ENCODE results near the gene SZRD1. TPM values are rescaled to one million over a fixed set of nuclear protein-coding genes. Genes with fewer than 3 reads are reported as not detected.

Gene SZRD1
- total and polyA plus RNA-seq, 2 of the 4 experiments (the other 2 are of a cell fraction), result 119 to 149 TPM

GRCh38 chr1:16380868-16381267 is 13.8 kb downstream of the SZRD1 start:
- no peak overlapping the region for H2AFZ ChIP-seq (replicated peaks; ENCODE audit: low read length, poor library complexity)
- no peak overlapping the region for H3K9ac ChIP-seq (ENCODE audit: low read depth, low read length)
- no peak overlapping the region for H2BK5ac ChIP-seq (ENCODE audit: low read depth, low read length, poor library complexity, severe bottlenecking)
- no peak overlapping the region for H3K27ac ChIP-seq (ENCODE audit: insufficient read depth, low read length)
- TF ChIP-seq ELK1 (IDR thresholded peaks at IDR 0.05; ENCODE audit: borderline replicate concordance, low read depth, low read length), result no peak
- no peak for TF ChIP-seq CTCF (conservative IDR thresholded peaks at IDR 0.05; ENCODE audit: low read depth, low read length)
- no peak for TF ChIP-seq CEBPB (IDR thresholded peaks at IDR 0.05; ENCODE audit: low read depth, low read length)
- no peak for TF ChIP-seq MAFK (IDR thresholded peaks at IDR 0.05; ENCODE audit: low read depth, low read length)
- no TSS peak for BruUV-seq (replicated peaks)
- peaks cover 13 to 67% of the 10 kb centered on the region in 2 experiments for H3K79me1 ChIP-seq (ENCODE audit: low read depth in 1 of 2, low read length in 2 of 2)
- H3K56ac ChIP-seq (ENCODE audit: extremely low read depth, insufficient read depth, low read length), result no peak overlapping the region
- H3K23ac ChIP-seq (ENCODE audit: low read depth, low read length), result no peak overlapping the region
- no peak overlapping the region for H3K4me2 ChIP-seq (ENCODE audit: low read depth, low read length)
- H2AK9ac ChIP-seq (replicated peaks; ENCODE audit: low read depth, low read length, poor library complexity), result no peak overlapping the region
- ATAC-seq (ENCODE audit: low read depth) (no peak), DNase-seq (no peak)
- CTCF ChIA-PET, result no interaction called here
- dilution Hi-C loops (cut with HindIII; ENCODE audit: low sequenced_read_pairs, unreplicated experiment) (no loop called here), intact Hi-C loops (cut with micrococcal nuclease) (no loop called here), in situ Hi-C loops (cut with MboI; ENCODE audit: low sequenced_read_pairs) (no loop called here)
- no peak overlapping the region for H3K14ac ChIP-seq (replicated peaks; ENCODE audit: low read depth, low read length)
- H4K91ac ChIP-seq (ENCODE audit: insufficient read depth, low read depth, low read length), result no peak overlapping the region
- no CpG with 5 or more reads among the region's 4 CpGs for WGBS, 2 experiments (ENCODE audit: extremely low coverage in 2 of 2, insufficient read length in 1 of 2)
- H3K4me1 ChIP-seq (ENCODE audit: control insufficient read depth, insufficient read depth, low read length), result peaks cover 27% of the 10 kb centered on the region
- no peaks in the 10 kb centered on the region for H3K36me3 ChIP-seq (ENCODE audit: control insufficient read depth, insufficient read depth, low read length)
- H3K18ac ChIP-seq (ENCODE audit: low read depth, low read length), result no peak overlapping the region
- H3K4ac ChIP-seq (ENCODE audit: low read depth, low read length), result no peak overlapping the region
- no peaks in the 10 kb centered on the region for H3K27me3 ChIP-seq (ENCODE audit: control insufficient read depth, insufficient read depth, low read length)
- H2AK5ac ChIP-seq (ENCODE audit: low read depth, low read length), result no peak overlapping the region
- POLR2A ChIA-PET (ENCODE audit: unreplicated experiment), result interaction anchor here (0.6 kb wide), 1 partner anchor 1060 kb away, joined by 3 read pairs; no protein-coding TSS in a partner anchor
- peaks cover 68% of the 10 kb centered on the region for H4K20me1 ChIP-seq (ENCODE audit: insufficient read depth, low read length)
- no peak overlapping the region for H2BK20ac ChIP-seq (ENCODE audit: low read depth, low read length)
- H4K8ac ChIP-seq (ENCODE audit: low read depth in 2 of 2, low read length in 2 of 2), result no peak overlapping the region
- H2BK15ac ChIP-seq (ENCODE audit: low read depth, low read length), result no peak overlapping the region
- H2BK120ac ChIP-seq (ENCODE audit: low read depth, low read length), result no peak overlapping the region
- no peak overlapping the region for H3K4me3 ChIP-seq (ENCODE audit: insufficient read depth, low read depth, low read length)
- H3K9me3 ChIP-seq (ENCODE audit: control insufficient read depth, insufficient read depth, low read length), result no peaks in the 10 kb centered on the region
- no peak overlapping the region for H4K5ac ChIP-seq (ENCODE audit: low read depth, low read length)
- H3K9me1 ChIP-seq (ENCODE audit: insufficient read depth, low read length), result peaks cover 32% of the 10 kb centered on the region

Measured in IMR-90 (cell line).